Measurements from ENCODE around the gene C4B.
"Not testable (repeated sequence)": the region's sequence is repeated elsewhere in the genome, so short reads cannot be mapped to it uniquely, and the experiment has no call there.

Gene C4B

DNA sequence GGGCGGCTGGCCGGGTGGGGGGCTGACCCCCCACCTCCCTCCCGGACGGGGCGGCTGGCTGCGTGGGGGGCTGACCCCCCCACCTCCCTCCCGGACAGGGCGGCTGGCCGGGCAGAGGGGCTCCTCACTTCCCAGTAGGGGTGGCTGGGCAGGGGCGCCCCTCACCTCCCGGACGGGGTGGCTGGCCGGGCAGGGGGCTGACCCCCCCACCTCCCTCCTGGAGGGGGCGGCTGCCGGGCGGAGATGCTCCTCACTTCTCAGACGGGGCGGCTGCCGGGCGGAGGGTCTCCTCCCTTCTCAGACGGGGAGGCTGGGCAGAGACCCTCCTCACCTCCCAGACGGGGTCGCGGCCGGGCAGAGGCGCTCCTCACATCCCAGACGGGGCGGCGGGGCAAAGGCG, 38.5 kb upstream of the C4B start:
- not testable (repeated sequence) for H3K27ac Mint-ChIP-seq; H3K36me3 Mint-ChIP-seq; H3K27me3 Mint-ChIP-seq; H3K9me3 Mint-ChIP-seq (ENCODE audit: low read depth); H3K4me3 Mint-ChIP-seq
- peaks cover 40% of the 10 kb centered on the region for H3K4me1 Mint-ChIP-seq (ENCODE audit: low read depth)

DNA sequence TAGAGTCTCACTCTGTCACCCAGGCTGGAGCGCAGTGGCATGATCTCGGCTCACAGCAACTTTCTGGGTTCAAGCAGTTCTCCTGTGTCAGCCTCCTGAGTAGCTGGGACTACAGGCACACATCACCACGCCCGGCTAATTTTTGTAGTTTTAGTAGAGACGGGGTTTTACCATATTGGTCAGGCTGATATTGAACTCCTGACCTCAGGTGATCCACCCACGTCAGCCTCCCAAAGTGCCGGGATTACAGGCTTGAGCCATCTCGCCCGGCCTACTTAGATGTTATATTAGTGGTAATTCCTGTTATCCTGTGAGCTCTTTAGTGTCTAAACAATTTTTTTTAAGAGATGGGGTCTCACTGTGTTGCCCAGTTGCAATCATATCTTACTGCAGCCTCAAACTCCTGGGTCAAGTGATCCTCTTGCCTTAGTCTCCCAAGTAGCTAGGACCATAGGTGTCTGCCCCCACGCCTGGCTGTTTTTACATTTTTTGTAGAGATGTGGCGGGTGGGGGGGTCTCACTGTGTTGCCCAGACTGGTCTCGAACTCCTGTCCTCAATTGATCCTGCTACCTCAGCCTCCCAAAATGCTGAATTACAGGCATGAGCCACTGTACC, 36.7 kb upstream of the C4B start:
- H3K36me3 Mint-ChIP-seq, result peaks cover 3% of the 10 kb centered on the region
- no peaks in the 10 kb centered on the region for H3K9me3 Mint-ChIP-seq (ENCODE audit: low read depth)
- H3K27ac Mint-ChIP-seq, result peak overlapping the region; percentile 88
- no peaks in the 10 kb centered on the region for H3K27me3 Mint-ChIP-seq
- no peak overlapping the region for H3K4me3 Mint-ChIP-seq
- peaks cover 31% of the 10 kb centered on the region for H3K4me1 Mint-ChIP-seq (ENCODE audit: low read depth)

DNA sequence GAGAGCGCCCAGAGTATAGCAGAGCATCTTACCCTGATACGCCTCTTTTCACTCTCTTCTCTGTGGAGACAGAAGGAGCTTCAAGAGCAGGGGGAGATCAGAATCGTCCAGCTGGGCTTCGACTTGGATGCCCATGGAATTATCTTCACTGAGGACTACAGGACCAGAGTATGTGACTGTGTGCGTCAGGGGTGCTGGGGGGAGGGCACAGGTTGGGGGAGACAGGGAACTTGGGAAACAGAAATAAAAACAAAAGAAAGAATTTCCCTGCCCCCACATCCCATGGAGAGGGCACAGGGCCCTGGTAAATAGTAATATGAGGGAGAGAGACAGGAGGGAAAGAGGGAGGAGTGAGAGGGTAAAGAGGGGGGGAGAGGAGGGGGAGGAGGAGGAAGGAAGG, 35.8 kb upstream of the C4B start:
- H3K36me3 Mint-ChIP-seq, result no peaks in the 10 kb centered on the region
- H3K27ac Mint-ChIP-seq, result peak overlapping the region; percentile 88
- no peaks in the 10 kb centered on the region for H3K9me3 Mint-ChIP-seq (ENCODE audit: low read depth)
- H3K4me1 Mint-ChIP-seq (ENCODE audit: low read depth), result peaks cover 22% of the 10 kb centered on the region
- H3K4me3 Mint-ChIP-seq, result no peak overlapping the region
- H3K27me3 Mint-ChIP-seq, result no peaks in the 10 kb centered on the region

DNA sequence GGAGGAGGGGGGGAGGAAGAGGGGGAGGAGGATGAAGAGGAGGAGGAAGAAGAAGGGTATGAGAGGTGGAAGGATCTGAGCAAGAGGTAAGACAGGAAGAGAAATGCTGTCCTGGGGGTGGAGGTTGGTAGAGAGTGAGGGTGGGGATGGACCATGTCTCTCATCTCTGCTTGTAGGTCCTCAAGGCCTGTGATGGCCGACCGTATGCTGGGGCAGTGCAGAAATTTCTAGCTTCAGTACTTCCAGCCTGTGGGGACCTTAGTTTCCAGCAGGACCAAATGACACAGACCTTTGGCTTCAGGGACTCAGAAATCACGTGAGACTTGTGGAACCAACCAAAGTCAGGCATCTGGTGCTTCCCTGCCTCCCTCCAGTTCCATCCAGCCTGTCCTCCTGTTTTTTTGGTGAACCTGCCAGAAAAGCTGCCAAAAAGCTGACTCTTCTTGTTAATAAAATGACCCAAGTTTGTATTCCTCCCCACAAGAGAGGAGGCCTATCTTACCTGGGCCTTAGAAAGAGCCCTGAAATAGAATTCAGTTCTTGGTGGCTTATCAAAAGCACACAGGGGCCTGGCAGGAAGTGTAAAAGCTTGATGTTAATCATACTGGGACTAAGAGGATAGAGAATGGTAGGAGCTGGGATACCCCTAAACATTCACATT, 35.2 kb upstream of the C4B start:
- peaks cover 19% of the 10 kb centered on the region for H3K4me1 Mint-ChIP-seq (ENCODE audit: low read depth)

DNA sequence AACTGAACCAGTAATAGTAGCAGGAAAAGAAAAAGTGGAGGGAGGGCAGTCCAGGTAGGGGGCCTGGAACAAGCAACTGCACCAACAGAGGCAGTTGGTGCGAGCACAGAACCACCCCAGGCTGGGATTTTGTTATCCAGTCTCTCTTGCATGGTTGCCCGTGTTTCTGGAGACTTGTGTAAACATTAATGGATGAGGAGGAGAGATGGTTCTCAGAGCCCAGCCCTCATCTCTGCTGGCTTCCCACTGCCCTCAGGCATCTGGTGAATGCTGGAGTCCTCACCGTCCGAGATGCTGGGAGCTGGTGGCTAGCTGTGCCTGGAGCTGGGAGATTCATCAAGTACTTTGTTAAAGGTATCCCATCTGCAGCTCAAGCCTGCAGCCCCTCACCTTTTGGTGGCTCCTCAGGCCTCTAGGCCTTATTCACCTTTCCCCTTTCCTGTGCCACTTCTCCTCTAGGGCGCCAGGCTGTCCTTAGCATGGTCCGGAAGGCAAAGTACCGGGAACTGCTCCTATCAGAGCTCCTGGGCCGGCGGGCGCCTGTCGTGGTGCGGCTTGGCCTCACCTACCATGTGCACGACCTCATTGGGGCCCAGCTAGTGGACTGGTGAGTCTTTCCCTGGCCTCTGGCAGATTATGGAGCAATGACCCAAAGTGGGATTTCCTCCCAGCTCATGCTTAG, 34.3 kb upstream of the C4B start:
- not testable (repeated sequence) for H3K36me3 Mint-ChIP-seq; H3K4me3 Mint-ChIP-seq; H3K27me3 Mint-ChIP-seq; H3K9me3 Mint-ChIP-seq (ENCODE audit: low read depth)
- peaks cover 16% of the 10 kb centered on the region for H3K4me1 Mint-ChIP-seq (ENCODE audit: low read depth)
- H3K27ac Mint-ChIP-seq, result peak overlapping the region; percentile 89

More for the DNA sequence above, 35.2 kb upstream of the C4B start:
- Mint-ChIP-seq H3K27me3 (no peaks in the 10 kb centered on the region), H3K36me3 (no peaks in the 10 kb centered on the region), H3K27ac (peak overlapping the region; percentile 89), H3K4me3 (no peak overlapping the region), H3K9me3 (ENCODE audit: low read depth) (no peaks in the 10 kb centered on the region)

DNA sequence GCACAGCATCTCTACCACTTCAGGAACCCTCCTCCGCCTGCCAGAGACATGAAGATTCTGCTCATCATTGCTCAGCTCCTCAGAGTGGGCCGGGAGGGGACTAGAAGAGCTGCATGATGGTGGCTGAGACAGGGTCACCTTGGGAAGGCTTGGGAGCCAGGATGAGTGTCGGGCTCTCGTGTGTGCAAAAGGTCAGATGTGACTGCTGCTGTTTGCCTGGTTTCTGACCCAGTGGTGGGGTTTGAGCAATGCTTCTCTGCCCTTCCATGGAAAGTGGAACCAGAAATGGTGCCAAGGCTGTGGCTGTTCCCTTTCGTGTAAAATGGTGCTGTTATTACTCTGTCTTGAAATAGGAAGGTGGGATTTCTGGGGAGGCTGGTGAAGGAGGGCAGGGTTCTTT, 33.6 kb upstream of the C4B start:
- H3K36me3 Mint-ChIP-seq; H3K9me3 Mint-ChIP-seq (ENCODE audit: low read depth); H3K27me3 Mint-ChIP-seq; H3K27ac Mint-ChIP-seq; H3K4me3 Mint-ChIP-seq: not testable (repeated sequence)
- H3K4me1 Mint-ChIP-seq (ENCODE audit: low read depth), result peaks cover 16% of the 10 kb centered on the region

DNA sequence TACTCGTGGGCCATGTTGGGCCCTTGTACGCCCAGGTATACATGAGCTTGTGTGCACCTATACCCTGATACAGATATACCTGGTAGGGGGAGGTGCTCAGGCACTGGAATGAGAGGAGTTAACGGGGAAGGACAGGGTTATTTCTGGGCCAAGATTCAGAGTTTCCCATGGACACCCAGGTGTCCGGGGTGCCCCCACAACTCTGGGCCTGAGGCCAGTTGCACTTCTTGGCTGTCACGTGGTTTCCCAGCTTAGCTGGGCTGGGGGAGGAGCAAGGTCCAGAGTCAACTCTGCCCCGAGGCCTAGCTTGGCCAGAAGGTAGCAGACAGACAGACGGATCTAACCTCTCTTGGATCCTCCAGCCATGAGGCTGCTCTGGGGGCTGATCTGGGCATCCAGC, 32.9 kb upstream of the C4B start, which contains the start of gene C4A:
TSS of gene C4A (plus strand) at position 314 of the 400 bp plus-strand sequence. CDS start at position 365, 51 bp downstream.
- peaks cover 16% of the 10 kb centered on the region for H3K4me1 Mint-ChIP-seq (ENCODE audit: low read depth)
- not testable (repeated sequence) for H3K36me3 Mint-ChIP-seq; H3K27me3 Mint-ChIP-seq; H3K27ac Mint-ChIP-seq; H3K9me3 Mint-ChIP-seq (ENCODE audit: low read depth); H3K4me3 Mint-ChIP-seq

DNA sequence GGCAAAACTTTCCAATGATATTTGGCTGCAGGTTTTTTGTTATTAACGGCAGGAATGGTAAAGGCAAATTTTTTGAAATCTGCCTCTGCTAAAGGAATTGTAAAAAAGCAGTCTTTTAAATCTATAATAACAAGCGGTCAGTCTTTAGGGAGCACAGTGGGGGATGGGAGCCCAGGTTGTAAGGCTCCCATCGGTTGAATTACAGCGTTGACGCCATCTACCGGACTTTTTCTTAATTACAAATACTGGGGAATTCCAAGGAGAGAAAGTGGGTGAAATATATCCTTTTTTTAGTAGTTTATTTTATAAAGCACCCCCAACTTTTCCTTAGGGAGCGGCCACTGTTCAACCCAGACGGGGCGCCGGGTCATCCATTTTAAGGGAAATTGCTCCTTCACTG, 25.2 kb upstream of the C4B start:
- not testable (repeated sequence) for H3K27me3 Mint-ChIP-seq; H3K4me3 Mint-ChIP-seq; H3K36me3 Mint-ChIP-seq; H3K27ac Mint-ChIP-seq; H3K9me3 Mint-ChIP-seq (ENCODE audit: low read depth); H3K4me1 Mint-ChIP-seq (ENCODE audit: low read depth)

DNA sequence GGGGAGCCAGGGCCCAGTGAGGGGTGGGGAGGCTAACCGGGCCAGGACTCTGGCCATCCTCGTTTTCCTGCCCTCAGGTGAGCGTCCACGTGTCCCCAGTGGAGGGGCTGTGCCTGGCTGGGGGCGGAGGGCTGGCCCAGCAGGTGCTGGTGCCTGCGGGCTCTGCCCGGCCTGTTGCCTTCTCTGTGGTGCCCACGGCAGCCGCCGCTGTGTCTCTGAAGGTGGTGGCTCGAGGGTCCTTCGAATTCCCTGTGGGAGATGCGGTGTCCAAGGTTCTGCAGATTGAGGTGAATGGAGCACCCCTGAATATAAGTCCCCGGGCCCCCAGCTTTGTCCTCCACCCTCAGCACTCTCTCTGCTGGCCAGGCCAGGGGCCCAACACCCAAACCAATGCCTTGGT, 20.2 kb upstream of the C4B start:
- H3K27ac Mint-ChIP-seq; H3K4me3 Mint-ChIP-seq; H3K36me3 Mint-ChIP-seq; H3K27me3 Mint-ChIP-seq; H3K9me3 Mint-ChIP-seq (ENCODE audit: low read depth); H3K4me1 Mint-ChIP-seq (ENCODE audit: low read depth): not testable (repeated sequence)

DNA sequence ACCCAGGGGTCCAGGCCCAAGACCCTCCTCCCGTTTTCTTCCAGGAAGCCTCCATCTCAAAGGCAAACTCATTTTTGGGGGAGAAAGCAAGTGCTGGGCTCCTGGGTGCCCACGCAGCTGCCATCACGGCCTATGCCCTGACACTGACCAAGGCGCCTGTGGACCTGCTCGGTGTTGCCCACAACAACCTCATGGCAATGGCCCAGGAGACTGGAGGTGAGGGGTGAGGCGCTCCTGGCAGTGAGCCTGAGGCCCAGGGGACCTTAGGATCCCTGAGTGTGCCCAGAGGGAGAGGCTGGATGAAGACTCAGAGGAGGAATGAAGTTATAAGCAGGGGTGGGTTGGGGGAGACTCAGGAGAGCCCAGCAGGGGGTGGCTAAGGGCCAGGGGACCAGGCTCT, 18.2 kb upstream of the C4B start:
- H3K27ac Mint-ChIP-seq, result not testable (repeated sequence)

DNA sequence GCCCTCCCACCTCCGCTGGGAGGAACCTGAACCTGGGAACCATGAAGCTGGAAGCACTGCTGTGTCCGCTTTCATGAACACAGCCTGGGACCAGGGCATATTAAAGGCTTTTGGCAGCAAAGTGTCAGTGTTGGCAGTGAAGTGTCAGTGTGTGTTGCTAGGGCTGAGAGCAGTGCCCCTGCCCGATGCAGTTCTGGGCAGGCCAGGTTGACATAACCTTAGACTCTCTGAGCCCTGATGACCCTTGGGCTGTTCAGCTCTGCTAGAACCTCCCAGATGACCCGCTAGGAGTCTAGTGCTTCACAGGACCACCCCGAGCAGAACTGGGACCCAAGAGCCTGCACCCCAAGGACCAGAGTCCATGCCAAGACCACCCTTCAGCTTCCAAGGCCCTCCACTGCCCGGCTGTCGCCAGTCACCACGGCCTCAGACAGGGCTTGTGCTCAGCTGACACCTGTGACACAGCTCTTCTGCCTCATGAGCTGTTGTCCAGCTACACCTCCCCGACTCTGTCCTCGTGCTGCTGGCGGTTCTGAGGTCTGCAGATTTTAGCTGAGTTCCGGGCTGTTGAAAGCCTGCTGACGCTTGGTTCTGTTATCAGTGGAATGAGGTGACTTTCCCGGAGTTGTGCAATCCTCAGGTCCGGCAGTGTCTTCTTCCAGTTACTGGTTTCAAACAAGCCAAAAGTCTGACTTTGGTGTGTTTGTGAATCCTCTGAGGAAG, 11.9 kb upstream of the C4B start:
- not testable (repeated sequence) for H3K9me3 Mint-ChIP-seq (ENCODE audit: low read depth); H3K4me3 Mint-ChIP-seq; H3K27ac Mint-ChIP-seq; H3K4me1 Mint-ChIP-seq (ENCODE audit: low read depth); H3K27me3 Mint-ChIP-seq; H3K36me3 Mint-ChIP-seq

More for the DNA sequence above, 18.2 kb upstream of the C4B start:
- not testable (repeated sequence) for H3K9me3 Mint-ChIP-seq (ENCODE audit: low read depth); H3K27me3 Mint-ChIP-seq; H3K4me3 Mint-ChIP-seq; H3K36me3 Mint-ChIP-seq; H3K4me1 Mint-ChIP-seq (ENCODE audit: low read depth)

DNA sequence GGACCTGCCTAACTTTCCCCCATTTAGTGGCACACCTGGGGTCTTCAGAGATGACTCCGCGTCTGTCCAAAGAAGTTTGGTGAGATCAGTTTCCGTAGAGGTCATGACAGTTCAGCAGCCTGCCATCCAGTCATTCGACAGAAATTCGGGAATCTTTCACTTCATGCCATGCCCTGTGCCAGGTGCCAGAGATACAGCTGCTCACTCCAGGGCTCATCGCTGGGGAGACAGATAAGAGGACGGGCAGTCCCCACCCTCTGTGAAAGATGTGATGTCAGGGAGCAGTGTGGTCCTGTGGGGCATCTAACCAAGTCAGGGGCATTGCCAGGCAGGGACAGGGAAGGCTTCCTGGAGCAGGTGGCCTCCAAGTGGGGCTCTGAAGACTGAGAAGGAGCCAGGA, 11.3 kb upstream of the C4B start:
- not testable (repeated sequence) for H3K4me1 Mint-ChIP-seq (ENCODE audit: low read depth); H3K27ac Mint-ChIP-seq; H3K9me3 Mint-ChIP-seq (ENCODE audit: low read depth); H3K4me3 Mint-ChIP-seq; H3K27me3 Mint-ChIP-seq; H3K36me3 Mint-ChIP-seq

DNA sequence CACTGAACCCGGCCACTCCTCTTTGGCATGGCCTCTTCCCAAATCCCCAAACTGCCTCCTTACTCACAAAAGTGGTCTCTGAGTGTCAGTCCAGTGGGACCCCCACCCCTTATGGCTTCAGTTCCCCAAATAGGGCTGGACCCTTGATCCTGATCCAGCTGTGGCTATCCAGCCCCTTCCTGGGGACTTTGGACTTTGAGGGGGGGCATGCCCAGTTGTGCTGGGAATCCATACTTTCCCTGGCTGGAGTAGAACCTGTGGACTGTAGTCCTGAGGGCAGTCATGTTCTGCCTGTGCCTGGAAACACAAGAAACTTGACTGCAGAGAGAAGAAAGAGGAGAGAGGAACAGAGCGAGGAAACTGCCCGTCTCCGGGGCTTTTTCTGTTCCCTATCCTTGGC, 10.2 kb upstream of the C4B start:
- H3K27me3 Mint-ChIP-seq; H3K36me3 Mint-ChIP-seq; H3K27ac Mint-ChIP-seq; H3K4me3 Mint-ChIP-seq; H3K9me3 Mint-ChIP-seq (ENCODE audit: low read depth); H3K4me1 Mint-ChIP-seq (ENCODE audit: low read depth): not testable (repeated sequence)

DNA sequence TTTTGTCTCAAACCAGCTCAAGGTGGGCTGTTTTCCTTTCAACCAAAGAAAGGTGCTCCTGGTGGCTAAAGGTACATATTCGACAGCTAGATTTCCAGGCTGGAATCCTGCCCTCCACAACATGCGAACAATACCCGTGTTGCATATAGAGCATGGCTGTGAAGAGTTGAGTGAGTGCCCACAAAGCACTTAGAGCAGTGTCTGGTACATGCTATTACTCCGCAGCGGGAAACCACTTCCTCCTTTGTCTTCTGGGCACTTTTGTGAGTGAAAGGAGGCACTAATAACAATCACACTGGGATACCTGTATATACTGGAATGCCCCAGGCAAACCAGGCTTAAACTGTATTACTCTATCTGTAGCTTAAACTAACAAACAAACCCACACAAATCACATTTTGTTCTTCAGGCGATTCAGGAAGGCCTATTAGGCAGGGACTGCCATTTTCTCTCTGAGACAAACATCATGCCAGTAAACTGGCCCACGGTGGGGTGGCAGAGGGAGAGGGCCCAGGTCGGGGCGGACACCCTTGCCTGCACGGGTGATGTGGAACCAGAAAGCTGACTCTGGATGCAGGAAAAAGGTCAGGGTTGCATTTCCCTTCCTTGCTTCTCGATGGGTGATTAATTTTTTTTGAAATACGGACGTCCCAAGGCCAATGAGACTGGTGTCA, 9.6 kb upstream of the C4B start:
- not testable (repeated sequence) for H3K4me1 Mint-ChIP-seq (ENCODE audit: low read depth); H3K9me3 Mint-ChIP-seq (ENCODE audit: low read depth); H3K4me3 Mint-ChIP-seq; H3K27me3 Mint-ChIP-seq; H3K36me3 Mint-ChIP-seq
- H3K27ac Mint-ChIP-seq, result peak overlapping the region; percentile 89

DNA sequence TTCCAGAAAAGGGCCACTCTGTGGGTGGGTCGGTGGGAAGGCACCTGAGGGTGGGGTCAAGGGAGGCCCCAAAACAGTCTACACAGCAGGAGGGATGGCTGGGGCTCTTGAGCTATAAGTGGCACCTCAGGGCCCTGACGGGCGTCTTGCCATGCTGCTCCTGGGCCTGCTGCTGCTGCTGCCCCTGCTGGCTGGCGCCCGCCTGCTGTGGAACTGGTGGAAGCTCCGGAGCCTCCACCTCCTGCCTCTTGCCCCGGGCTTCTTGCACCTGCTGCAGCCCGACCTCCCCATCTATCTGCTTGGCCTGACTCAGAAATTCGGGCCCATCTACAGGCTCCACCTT, 9.1 kb upstream of the C4B start:
- not testable (repeated sequence) for H3K27me3 Mint-ChIP-seq; H3K36me3 Mint-ChIP-seq; H3K4me1 Mint-ChIP-seq (ENCODE audit: low read depth); H3K4me3 Mint-ChIP-seq; H3K9me3 Mint-ChIP-seq (ENCODE audit: low read depth)
- peak overlapping the region; percentile 89 for H3K27ac Mint-ChIP-seq
